CD14-positive monocyte (primary cell): Measurements from ENCODE around the gene ERBB4. TPM values are rescaled to one million over a fixed set of nuclear protein-coding genes. Genes with fewer than 3 reads are reported as not detected.

Experiments used
- DNase-seq, 3 donors: peaks; one replicate each; pipeline ENCODE4 v3.0.0-alpha.2; 2011 to 2022
- H2AFZ ChIP-seq: 2 replicates; pipeline ENCODE4 v1.6.0; 2012; ENCODE audit warnings: mild to moderate bottlenecking, low read depth, low read length, inconsistent platforms; ENCODE audit not compliant: insufficient read depth, poor library complexity, severe bottlenecking
- H3K27ac ChIP-seq, 2 donors: 1 replicate in 1 of 2; 2 replicates in 1 of 2; pipeline ENCODE4 v1.5.1; 2012 to 2013; ENCODE audit warnings: low read length in 2 of 2, control low read depth in 1 of 2, inconsistent platforms in 1 of 2, low read depth in 1 of 2, mild to moderate bottlenecking in 1 of 2
- H3K27me3 ChIP-seq, 2 donors: one replicate each; pipeline versions ENCODE4 v1.6.0 to v1.6.1; 2011 to 2013; ENCODE audit warnings: low read length in 2 of 2; ENCODE audit not compliant: control insufficient read depth in 2 of 2, insufficient read depth in 2 of 2
- H3K36me3 ChIP-seq, 2 donors: replicated peaks in 1 of 2; 1 replicate in 1 of 2; 2 replicates in 1 of 2; pipeline versions ENCODE4 v1.5.1 to v1.6.1; 2012 to 2013; ENCODE audit warnings: low read length in 2 of 2, control low read depth in 1 of 2, inconsistent platforms in 1 of 2, mild to moderate bottlenecking in 1 of 2; ENCODE audit not compliant: insufficient read depth in 2 of 2, control insufficient read depth in 1 of 2
- H3K4me1 ChIP-seq, 2 donors: 1 replicate in 1 of 2; 2 replicates in 1 of 2; pipeline versions ENCODE4 v1.5.1 to v1.6.1; 2012 to 2013; ENCODE audit warnings: low read length in 2 of 2, control low read depth in 1 of 2, inconsistent platforms in 1 of 2, mild to moderate bottlenecking in 1 of 2, moderate library complexity in 1 of 2; ENCODE audit not compliant: insufficient read depth in 2 of 2, control insufficient read depth in 1 of 2
- H3K4me2 ChIP-seq: replicated peaks from 2 replicates; pipeline ENCODE3; 2012; ENCODE audit warnings: low read length, moderate library complexity, mild to moderate bottlenecking; ENCODE audit not compliant: poor library complexity, severe bottlenecking; ENCODE audit errors: extremely low read depth
- H3K4me3 ChIP-seq, 3 experiments: fragments of 200-600 bp in 1 of 3; sonication (generic) in 1 of 3; replicated peaks in 1 of 3; 1 replicate in 2 of 3; 2 replicates in 1 of 3; pipeline ENCODE4 v1.5.1; 2011 to 2013; ENCODE audit warnings: low read length in 3 of 3, mild to moderate bottlenecking in 3 of 3, control low read depth in 2 of 3, low read depth in 2 of 3, inconsistent platforms in 1 of 3, moderate library complexity in 1 of 3
- H3K79me2 ChIP-seq: 2 replicates; pipeline ENCODE4 v1.6.0; 2012; ENCODE audit warnings: mild to moderate bottlenecking, control low read depth, inconsistent platforms, low read length, moderate library complexity; ENCODE audit not compliant: insufficient read depth
- H3K9ac ChIP-seq: 2 replicates; pipeline ENCODE4 v1.6.0; 2017; ENCODE audit warnings: low read length, mild to moderate bottlenecking; ENCODE audit not compliant: insufficient read depth, poor library complexity, severe bottlenecking
- H3K9me3 ChIP-seq, 2 donors: replicated peaks in 1 of 2; 1 replicate in 1 of 2; 2 replicates in 1 of 2; pipeline versions ENCODE4 v1.5.1 to v1.6.1; 2012 to 2013; ENCODE audit warnings: low read length in 2 of 2, control low read depth in 1 of 2; ENCODE audit not compliant: control insufficient read depth in 1 of 2, insufficient read depth in 1 of 2
- H4K20me1 ChIP-seq: 2 replicates; pipeline ENCODE4 v1.6.0; 2012; ENCODE audit warnings: mild to moderate bottlenecking, low read length, control low read depth, moderate library complexity; ENCODE audit not compliant: insufficient read depth
- H3K27ac Mint-ChIP-seq, 7 donors: one replicate each; pipeline ENCODE4 v1.8.0; 2020; ENCODE audit warnings: mild to moderate bottlenecking in 7 of 7, mixed read lengths in 7 of 7, moderate library complexity in 6 of 7, inconsistent platforms in 2 of 7
- H3K27me3 Mint-ChIP-seq, 3 donors: one replicate each; pipeline ENCODE4 v1.8.0; 2021 to 2022; ENCODE audit warnings: low read depth in 3 of 3, mild to moderate bottlenecking in 3 of 3, mixed read lengths in 3 of 3, moderate library complexity in 3 of 3, inconsistent platforms in 1 of 3
- H3K36me3 Mint-ChIP-seq, 2 donors: one replicate each; pipeline ENCODE4 v1.8.0; 2020; ENCODE audit warnings: mixed read lengths in 2 of 2, inconsistent platforms in 1 of 2, mild to moderate bottlenecking in 1 of 2
- H3K4me1 Mint-ChIP-seq: one replicate; pipeline ENCODE4 v1.8.0; 2020; ENCODE audit warnings: mild to moderate bottlenecking, mixed read lengths
- H3K4me3 Mint-ChIP-seq, 2 donors: one replicate each; pipeline ENCODE4 v1.8.0; 2020; ENCODE audit warnings: mild to moderate bottlenecking in 2 of 2, mixed read lengths in 2 of 2, moderate library complexity in 1 of 2
- H3K9me3 Mint-ChIP-seq, 7 donors: one replicate each; pipeline ENCODE4 v1.8.0; 2020 to 2022; ENCODE audit warnings: mixed read lengths in 7 of 7, mild to moderate bottlenecking in 6 of 7, moderate library complexity in 6 of 7, inconsistent platforms in 2 of 7
- CTCF ChIP-seq: fragments of 200-600 bp; IDR thresholded peaks from one replicate; pipeline ENCODE4 v1.8.0; 2022; ENCODE audit warnings: antibody characterized with exemption, mild to moderate bottlenecking
- intact Hi-C, 2 donors: fragments of 100-400 bp; cut with micrococcal nuclease; formaldehyde crosslinking; loops; one replicate each; pipeline versions ENCODE4 v1.15.0 to v1.15.1; 2023
- polyA plus RNA-seq, 3 donors: library from polyadenylated mRNA; depleted of rRNA in 1 of 3; unstranded in 2 of 3; stranded (reverse) in 1 of 3; fragments of 300-500 nt in 2 of 3; fragments of >200 nt in 1 of 3; fragmentation: Illumina TruSeq in 2 of 3; gene quantifications; 1 replicate in 2 of 3; 2 replicates in 1 of 3; pipeline ENCODE4 v1.2.3, GENCODE V29; 2012 to 2021

ERBB4 gene
- polyA plus RNA-seq, 3 donors, result not detected

- H3K4me3 ChIP-seq, result no peak overlapping the region
- no peak overlapping the region for H3K4me2 ChIP-seq
- no peak overlapping the region for H3K4me3 Mint-ChIP-seq
- H3K9me3 ChIP-seq, result no peaks in the 10 kb centered on the region
- no peak overlapping the region for H2AFZ ChIP-seq
- H3K9me3 Mint-ChIP-seq, result no peaks in the 10 kb centered on the region
- TF ChIP-seq CTCF, result no peak
- intact Hi-C loops, result no loop called here
- H3K27me3 Mint-ChIP-seq, result peaks cover 0 to 3% (median 2%) of the 10 kb centered on the region in 3 donors
- no peaks in the 10 kb centered on the region for H3K36me3 ChIP-seq
- no peaks in the 10 kb centered on the region for H3K27me3 ChIP-seq
- DNase-seq, result no peak
- no peak overlapping the region for H3K27ac Mint-ChIP-seq
- no peak overlapping the region for H3K9ac ChIP-seq
- no peaks in the 10 kb centered on the region for H3K36me3 Mint-ChIP-seq
- no peaks in the 10 kb centered on the region for H4K20me1 ChIP-seq
- no peaks in the 10 kb centered on the region for H3K4me1 ChIP-seq
- no peaks in the 10 kb centered on the region for H3K4me1 Mint-ChIP-seq
- no peaks in the 10 kb centered on the region for H3K79me2 ChIP-seq
- no peak overlapping the region for H3K27ac ChIP-seq
Observed at GRCh38 chr2:212549941-212550340, 11.3 kb upstream of the ERBB4 start.

GRCh38 chr2:212549463-212549862 is 10.9 kb upstream of the ERBB4 start:
- no peak overlapping the region for H3K4me3 ChIP-seq
- DNase-seq, result no peak
- H3K4me1 ChIP-seq, result no peaks in the 10 kb centered on the region
- no peaks in the 10 kb centered on the region for H3K79me2 ChIP-seq
- no peak overlapping the region for H3K4me3 Mint-ChIP-seq
- intact Hi-C loops, result no loop called here
- no peaks in the 10 kb centered on the region for H4K20me1 ChIP-seq
- H3K27me3 ChIP-seq, result no peaks in the 10 kb centered on the region
- no peak for TF ChIP-seq CTCF
- no peaks in the 10 kb centered on the region for H3K9me3 Mint-ChIP-seq
- no peaks in the 10 kb centered on the region for H3K36me3 Mint-ChIP-seq
- H3K4me2 ChIP-seq, result no peak overlapping the region
- no peaks in the 10 kb centered on the region for H3K36me3 ChIP-seq
- no peak overlapping the region for H3K9ac ChIP-seq
- H3K27ac Mint-ChIP-seq, result no peak overlapping the region
- no peak overlapping the region for H2AFZ ChIP-seq
- no peaks in the 10 kb centered on the region for H3K9me3 ChIP-seq
- no peaks in the 10 kb centered on the region for H3K4me1 Mint-ChIP-seq
- H3K27ac ChIP-seq, result no peak overlapping the region
- no peaks in the 10 kb centered on the region for H3K27me3 Mint-ChIP-seq
